NT2/D1 (cell line): ENCODE results near the gene DGCR6.
"Not testable (repeated sequence)": the region's sequence is repeated elsewhere in the genome, so short reads cannot be mapped to it uniquely, and the experiment has no call there.

Source experiments
- DNase-seq: peaks from one replicate; pipeline ENCODE4 v3.0.0-alpha.2; 2011; ENCODE audit warnings: low read depth, low spot score
- H3K27me3 ChIP-seq: 2 replicates; pipeline ENCODE4 v1.6.0; 2011; ENCODE audit warnings: mild to moderate bottlenecking; ENCODE audit not compliant: insufficient read length, insufficient read depth
- H3K36me3 ChIP-seq: 2 replicates; pipeline ENCODE4 v1.6.1; 2011; ENCODE audit warnings: mild to moderate bottlenecking, low read length, mixed read lengths; ENCODE audit not compliant: insufficient read depth, insufficient read length
- H3K4me1 ChIP-seq: 2 replicates; pipeline ENCODE4 v1.5.1; 2011; ENCODE audit not compliant: insufficient read depth, insufficient read length
- H3K4me3 ChIP-seq: 2 replicates; pipeline ENCODE4 v1.5.1; 2011; ENCODE audit warnings: low read depth; ENCODE audit not compliant: insufficient read length
- H3K9ac ChIP-seq: 2 replicates; pipeline ENCODE4 v1.6.0; 2011; ENCODE audit warnings: low read depth; ENCODE audit not compliant: insufficient read length
- H3K9me3 ChIP-seq: 2 replicates; pipeline ENCODE4 v1.5.1; 2011; ENCODE audit warnings: mild to moderate bottlenecking, low read length; ENCODE audit not compliant: insufficient read depth
- SUZ12 ChIP-seq: IDR thresholded peaks from 2 replicates; pipeline ENCODE4 v1.6.1; 2011; ENCODE audit not compliant: insufficient read length, insufficient read depth; ENCODE audit errors: extremely low read depth
- YY1 ChIP-seq: IDR thresholded peaks from 2 replicates; pipeline ENCODE4 v1.6.1; 2011; ENCODE audit not compliant: insufficient read length, insufficient read depth
- ZNF274 ChIP-seq: IDR thresholded peaks from 2 replicates; pipeline ENCODE4 v1.6.1; 2011; ENCODE audit warnings: mild to moderate bottlenecking, low read depth, low read length

Gene DGCR6

GRCh38 chr22:18906896-18907295 is 776 bp downstream of the DGCR6 start:
- DNase-seq: no peak
- no peaks in the 10 kb centered on the region for H3K4me1 ChIP-seq
- no peaks in the 10 kb centered on the region for H3K27me3 ChIP-seq
- H3K9ac ChIP-seq: no peak overlapping the region
- no peak for TF ChIP-seq SUZ12
- TF ChIP-seq YY1: no peak
- TF ChIP-seq ZNF274: no peak
- no peak overlapping the region for H3K4me3 ChIP-seq
- H3K9me3 ChIP-seq: no peaks in the 10 kb centered on the region
- no peaks in the 10 kb centered on the region for H3K36me3 ChIP-seq

GRCh38 chr22:18909556-18909955 is 3.4 kb downstream of the DGCR6 start:
- TF ChIP-seq ZNF274 (no peak), SUZ12 (no peak), YY1 (no peak)
- no peak overlapping the region for H3K4me3 ChIP-seq
- H3K36me3 ChIP-seq: no peaks in the 10 kb centered on the region
- H3K27me3 ChIP-seq: no peaks in the 10 kb centered on the region
- H3K4me1 ChIP-seq: no peaks in the 10 kb centered on the region
- no peak for DNase-seq
- no peak overlapping the region for H3K9ac ChIP-seq
- no peaks in the 10 kb centered on the region for H3K9me3 ChIP-seq

DNA sequence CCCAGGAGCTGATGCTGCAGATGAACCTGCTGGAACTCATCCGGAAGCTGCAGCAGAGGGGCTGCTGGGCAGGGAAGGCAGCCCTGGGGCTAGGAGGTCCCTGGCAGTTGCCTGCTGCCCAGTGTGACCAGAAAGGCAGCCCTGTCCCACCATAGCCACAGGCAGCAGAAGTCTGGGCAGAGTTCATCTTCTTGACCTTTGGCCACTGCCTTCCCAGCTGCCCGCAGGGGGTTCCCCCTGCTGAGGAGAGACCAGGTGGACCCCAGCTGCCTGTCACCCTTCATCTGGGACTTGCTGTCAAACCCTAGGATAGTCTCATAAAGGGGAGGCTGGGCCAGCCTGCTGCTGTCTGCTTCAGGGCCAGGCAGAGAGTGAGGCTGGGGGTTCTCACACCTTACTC is 5.4 kb downstream of the DGCR6 start:
- not testable (repeated sequence) for H3K36me3 ChIP-seq, H3K9ac ChIP-seq, H3K4me1 ChIP-seq, H3K4me3 ChIP-seq, DNase-seq, H3K9me3 ChIP-seq, H3K27me3 ChIP-seq

- not testable (repeated sequence) for H3K4me1 ChIP-seq, H3K4me3 ChIP-seq, H3K9ac ChIP-seq, H3K36me3 ChIP-seq, H3K27me3 ChIP-seq, H3K9me3 ChIP-seq, DNase-seq
These were observed 6.3 kb downstream of the DGCR6 start for GRCh38 chr22:18912264-18912946.

GRCh38 chr22:18914558-18914957 is 8.4 kb downstream of the DGCR6 start:
- not testable (repeated sequence) for H3K27me3 ChIP-seq, H3K36me3 ChIP-seq, H3K4me3 ChIP-seq, H3K4me1 ChIP-seq, H3K9me3 ChIP-seq, DNase-seq, H3K9ac ChIP-seq

GRCh38 chr22:18915550-18915949 is 9.4 kb downstream of the DGCR6 start:
- H3K27me3 ChIP-seq, H3K4me3 ChIP-seq, H3K36me3 ChIP-seq, H3K4me1 ChIP-seq, H3K9me3 ChIP-seq, DNase-seq, H3K9ac ChIP-seq: not testable (repeated sequence)

- H3K4me1 ChIP-seq, H3K36me3 ChIP-seq, H3K4me3 ChIP-seq, H3K27me3 ChIP-seq, DNase-seq, H3K9ac ChIP-seq, H3K9me3 ChIP-seq: not testable (repeated sequence)
These were observed 11.7 kb downstream of the DGCR6 start for GRCh38 chr22:18917818-18918217.

DNA sequence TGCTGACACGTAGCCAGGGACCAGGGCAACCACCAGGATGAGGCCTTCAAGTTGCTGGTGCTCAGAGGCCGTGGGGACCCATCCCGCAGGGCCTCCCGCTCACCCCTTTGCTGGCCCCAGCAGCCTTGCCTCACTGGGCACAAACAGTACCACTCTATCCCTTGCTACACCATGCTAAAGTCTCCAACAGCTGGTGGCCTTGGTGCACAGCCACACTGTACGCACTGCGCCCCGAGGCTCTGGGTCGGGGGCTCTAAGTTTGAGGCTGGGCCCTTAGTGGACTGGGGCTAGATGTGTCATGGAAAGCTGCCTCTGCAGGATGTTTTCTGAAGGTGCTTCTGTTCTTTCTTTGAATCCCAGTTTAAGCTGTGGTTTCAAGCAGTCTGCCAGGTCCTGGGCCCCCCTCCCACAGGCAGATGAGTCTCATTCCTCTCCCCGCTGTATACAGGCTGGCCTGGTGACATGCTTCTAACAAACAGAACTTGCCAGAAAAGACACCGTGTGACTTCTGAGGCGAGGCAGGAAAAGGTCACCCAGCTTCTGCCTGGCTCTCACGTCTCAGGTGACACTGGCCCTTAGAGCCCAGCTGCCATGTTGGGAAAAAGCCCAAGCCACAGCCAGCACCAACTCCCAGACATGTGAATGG is 14.3 kb downstream of the DGCR6 start:
- DNase-seq, H3K4me3 ChIP-seq, H3K36me3 ChIP-seq, H3K9me3 ChIP-seq, H3K4me1 ChIP-seq, H3K27me3 ChIP-seq, H3K9ac ChIP-seq: not testable (repeated sequence)
